HepG2 (cell line): Measurements from ENCODE around the gene FAM20C.

Source experiments
- EZH2 ChIP-seq: conservative IDR thresholded peaks from 2 replicates; pipeline ENCODE4 v1.6.1; 2012; ENCODE audit warnings: mild to moderate bottlenecking, low read depth, low read length, moderate library complexity
- HHEX ChIP-seq: IDR thresholded peaks from 2 replicates; pipeline ENCODE4 v1.6.1; 2016; ENCODE audit warnings: control low read depth
- IKZF1 ChIP-seq: fragments of 450-650 bp; IDR thresholded peaks from 2 replicates; pipeline ENCODE4 v1.7.1; 2016
- REST ChIP-seq, 2 experiments: IDR thresholded peaks; 2 replicates each; pipeline ENCODE4 v1.6.1; 2011 to 2012; ENCODE audit warnings: low read length in 2 of 2, borderline replicate concordance in 1 of 2, low read depth in 1 of 2, mild to moderate bottlenecking in 1 of 2, moderate library complexity in 1 of 2
- ZBTB2 ChIP-seq: sonication (generic); formaldehyde crosslinking; IDR thresholded peaks from 2 replicates; pipeline ENCODE4 v1.8.0; 2022; ENCODE audit warnings: low read depth, missing genetic modification reagents
- ZBTB33 ChIP-seq: sonication (generic); formaldehyde crosslinking; IDR thresholded peaks from 2 replicates; pipeline ENCODE4 v1.4.0; 2020; ENCODE audit warnings: missing genetic modification reagents
- ZNF10 ChIP-seq: sonication (generic); formaldehyde crosslinking; IDR thresholded peaks from 2 replicates; pipeline ENCODE4 v1.4.0; 2020; ENCODE audit warnings: mild to moderate bottlenecking, low read depth, missing genetic modification reagents, borderline replicate concordance
- ZNF24 ChIP-seq: fragments of 450-650 bp; IDR thresholded peaks from 2 replicates; pipeline ENCODE4 v1.6.1; 2017; ENCODE audit warnings: antibody characterized with exemption, mild to moderate bottlenecking
- TF ChIP-seq, protein P1 (sequence below): sonication (generic); formaldehyde crosslinking; IDR thresholded peaks from 2 replicates; pipeline ENCODE4 v1.5.0; 2020; ENCODE audit warnings: mild to moderate bottlenecking, missing genetic modification reagents, moderate library complexity

DNA sequence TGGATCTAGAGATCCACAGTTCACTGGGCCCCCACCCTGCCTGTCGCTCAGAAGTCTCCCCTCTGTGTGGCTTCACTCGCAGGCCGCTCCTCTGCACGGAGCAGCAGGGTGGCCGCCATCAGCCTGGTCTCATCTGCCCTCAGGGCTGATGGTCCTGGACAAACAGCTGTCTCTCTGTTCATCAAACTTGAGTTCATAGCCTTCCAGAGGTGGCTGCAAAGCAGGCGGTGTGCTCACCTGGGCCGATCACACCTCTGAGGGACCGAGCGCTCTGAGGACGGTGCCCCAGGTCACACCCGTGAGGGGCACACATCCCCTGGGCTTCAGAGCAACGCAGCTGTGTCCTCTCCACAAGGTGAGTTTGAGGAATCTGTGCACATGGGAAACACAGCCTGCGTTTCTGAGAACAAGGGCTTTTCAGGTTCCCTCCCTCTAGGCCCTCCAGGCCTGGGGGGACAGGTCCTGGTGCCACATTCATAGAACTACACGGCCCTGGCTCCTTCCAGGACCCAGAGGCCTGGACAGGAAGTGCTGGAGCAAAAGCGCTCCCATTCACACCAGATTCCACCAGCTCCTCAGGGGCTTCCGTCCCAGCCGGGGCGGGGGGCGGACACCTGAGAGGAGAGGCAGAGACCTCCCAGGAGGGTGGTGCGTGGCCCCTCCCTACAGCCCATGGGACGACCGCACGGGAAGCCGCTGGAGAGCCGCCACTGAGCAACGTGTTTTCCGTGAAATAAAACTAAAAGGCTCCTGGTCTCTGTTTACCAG is 31.2 kb upstream of the FAM20C start:
- TF ChIP-seq, protein P1, sequence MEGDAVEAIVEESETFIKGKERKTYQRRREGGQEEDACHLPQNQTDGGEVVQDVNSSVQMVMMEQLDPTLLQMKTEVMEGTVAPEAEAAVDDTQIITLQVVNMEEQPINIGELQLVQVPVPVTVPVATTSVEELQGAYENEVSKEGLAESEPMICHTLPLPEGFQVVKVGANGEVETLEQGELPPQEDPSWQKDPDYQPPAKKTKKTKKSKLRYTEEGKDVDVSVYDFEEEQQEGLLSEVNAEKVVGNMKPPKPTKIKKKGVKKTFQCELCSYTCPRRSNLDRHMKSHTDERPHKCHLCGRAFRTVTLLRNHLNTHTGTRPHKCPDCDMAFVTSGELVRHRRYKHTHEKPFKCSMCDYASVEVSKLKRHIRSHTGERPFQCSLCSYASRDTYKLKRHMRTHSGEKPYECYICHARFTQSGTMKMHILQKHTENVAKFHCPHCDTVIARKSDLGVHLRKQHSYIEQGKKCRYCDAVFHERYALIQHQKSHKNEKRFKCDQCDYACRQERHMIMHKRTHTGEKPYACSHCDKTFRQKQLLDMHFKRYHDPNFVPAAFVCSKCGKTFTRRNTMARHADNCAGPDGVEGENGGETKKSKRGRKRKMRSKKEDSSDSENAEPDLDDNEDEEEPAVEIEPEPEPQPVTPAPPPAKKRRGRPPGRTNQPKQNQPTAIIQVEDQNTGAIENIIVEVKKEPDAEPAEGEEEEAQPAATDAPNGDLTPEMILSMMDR (CRISPR knock-in tag) = no peak
- TF ChIP-seq IKZF1 (no peak), ZBTB2 (CRISPR knock-in tag) (no peak), REST (IDR thresholded peaks at IDR 0.05; ENCODE audit: borderline replicate concordance in 1 of 2, low read depth in 1 of 2, low read length in 2 of 2) (no peak), ZNF10 (CRISPR knock-in tag) (no peak), ZNF24 (no peak), EZH2 (no peak), HHEX (no peak), ZBTB33 (CRISPR knock-in tag) (no peak)
